HFFc6 (cell line): Measurements from ENCODE around the gene PPP1R37. TPM values are rescaled to one million over a fixed set of nuclear protein-coding genes. Genes with fewer than 3 reads are reported as not detected.
A peak's percentile ranks its signal among the peaks of the same experiment; 100 is the strongest.

Experiments
- DNase-seq: peaks from one replicate; pipeline ENCODE4 v3.0.0-alpha.2; 2018
- H3K27ac Mint-ChIP-seq: 2 replicates; pipeline ENCODE4 v1.8.0; 2020; ENCODE audit warnings: mild to moderate bottlenecking, mixed read lengths
- H3K27me3 Mint-ChIP-seq: 2 replicates; pipeline ENCODE4 v1.8.0; 2021; ENCODE audit warnings: mild to moderate bottlenecking, moderate library complexity, mixed read lengths; ENCODE audit not compliant: insufficient read depth
- H3K36me3 Mint-ChIP-seq: 2 replicates; pipeline ENCODE4 v1.8.0; 2021; ENCODE audit warnings: low read depth, mixed read lengths
- H3K4me1 Mint-ChIP-seq: 2 replicates; pipeline ENCODE4 v1.8.0; 2020; ENCODE audit warnings: low read depth, mixed read lengths
- H3K4me3 Mint-ChIP-seq: 2 replicates; pipeline ENCODE4 v1.8.0; 2020; ENCODE audit warnings: mild to moderate bottlenecking, moderate library complexity, mixed read lengths
- H3K9me3 Mint-ChIP-seq: 2 replicates; pipeline ENCODE4 v1.8.0; 2020; ENCODE audit warnings: mild to moderate bottlenecking, mixed read lengths
- CTCF ChIP-seq: fragments of 200-600 bp; sonication (generic); IDR thresholded peaks from 2 replicates; pipeline ENCODE4 v1.5.0; 2021; ENCODE audit warnings: antibody characterized with exemption, mild to moderate bottlenecking
- total RNA-seq, 6 experiments: library from RNA; stranded (reverse); fragmentation: NEBNext Ultra II Directional; extraction: Animal tissue kit (Norgen Biotek cat#: 25700); gene quantifications; 2 replicates in 1 of 6; 3 replicates in 5 of 6; pipeline ENCODE4 v1.2.3, GENCODE V29; 2021

The PPP1R37 gene
- total RNA-seq, 6 experiments from 2014 or later = 20.4 to 27.4 (median 21.6) TPM

- H3K36me3 Mint-ChIP-seq = peaks cover 4% of the 10 kb centered on the region; the same call in 1 of the 2 replicates
- peak; percentile 25; the same call in 1 of the 2 replicates for TF ChIP-seq CTCF
- no peak overlapping the region for H3K27ac Mint-ChIP-seq
- H3K9me3 Mint-ChIP-seq = no peaks in the 10 kb centered on the region
- no peak for DNase-seq
- H3K4me1 Mint-ChIP-seq = peaks cover 11% of the 10 kb centered on the region
- no peak overlapping the region for H3K4me3 Mint-ChIP-seq
- peaks cover 12% of the 10 kb centered on the region for H3K27me3 Mint-ChIP-seq
These were observed 59.0 kb downstream of the PPP1R37 start for GRCh38 chr19:45151821-45152503.

- Mint-ChIP-seq H3K4me1 (peaks cover 11% of the 10 kb centered on the region), H3K36me3 (peaks cover 4% of the 10 kb centered on the region; the same call in 1 of the 2 replicates), H3K27ac (no peak overlapping the region; the same call in 1 of the 2 replicates), H3K4me3 (peak overlapping the region; percentile 22; the same call in 1 of the 2 replicates), H3K27me3 (peaks cover 12% of the 10 kb centered on the region), H3K9me3 (no peaks in the 10 kb centered on the region)
- TF ChIP-seq CTCF = no peak
- no peak for DNase-seq
These were observed 59.7 kb downstream of the PPP1R37 start for GRCh38 chr19:45152504-45153338.

GRCh38 chr19:45153339-45154063 lies 60.5 kb downstream of the PPP1R37 start:
- Mint-ChIP-seq H3K4me3 (peak overlapping the region; percentile 12), H3K27me3 (peaks cover 13% of the 10 kb centered on the region), H3K9me3 (no peaks in the 10 kb centered on the region), H3K4me1 (peaks cover 11% of the 10 kb centered on the region), H3K27ac (peak overlapping the region; percentile 68), H3K36me3 (peaks cover 4% of the 10 kb centered on the region; the same call in 1 of the 2 replicates)
- TF ChIP-seq CTCF = no peak
- no peak for DNase-seq

GRCh38 chr19:45154064-45154827 lies 61.3 kb downstream of the PPP1R37 start:
- Mint-ChIP-seq H3K27me3 (peaks cover 13% of the 10 kb centered on the region), H3K27ac (peak overlapping the region; percentile 68), H3K4me3 (peak overlapping the region; percentile 12), H3K9me3 (no peaks in the 10 kb centered on the region), H3K36me3 (peaks cover 4% of the 10 kb centered on the region; the same call in 1 of the 2 replicates), H3K4me1 (peaks cover 11% of the 10 kb centered on the region)
- peak; percentile 76 for DNase-seq
- peak; percentile 22; the same call in 1 of the 2 replicates for TF ChIP-seq CTCF
